Psoas muscle (tissue), 8 donors: ENCODE measurements around the gene TBC1D17. TPM values are rescaled to one million over a fixed set of nuclear protein-coding genes. Genes with fewer than 3 reads are reported as not detected.
A peak's percentile ranks its signal among the peaks of the same experiment; 100 is the strongest.

Experiments
- ATAC-seq, 4 donors: fragments of 200-7000 bp; cut with Tn5 transposase; one replicate each; pipeline ENCODE4 v1.9.1; 2020; ENCODE audit warnings: moderate library complexity in 3 of 4, mild to moderate bottlenecking in 2 of 4
- DNase-seq, 2 donors: peaks; one replicate each; pipeline ENCODE4 v3.0.0-alpha.2; 2020
- H3K27ac ChIP-seq: fragments of 200-600 bp; one replicate; pipeline ENCODE4 v1.8.0; 2022
- H3K27me3 ChIP-seq, 3 donors: fragments of 200-600 bp in 1 of 3; one replicate each; pipeline versions ENCODE4 v1.6.1 to v1.8.0; 2013 to 2022; ENCODE audit warnings: low read length in 2 of 3, mild to moderate bottlenecking in 2 of 3, moderate library complexity in 1 of 3; ENCODE audit not compliant: insufficient read depth in 3 of 3
- H3K36me3 ChIP-seq, 2 donors: fragments of 200-600 bp in 1 of 2; one replicate each; pipeline versions ENCODE4 v1.6.1 to v1.8.0; 2013 to 2022; ENCODE audit warnings: low read depth in 1 of 2, mild to moderate bottlenecking in 1 of 2, moderate library complexity in 1 of 2; ENCODE audit not compliant: insufficient read depth in 1 of 2
- H3K4me1 ChIP-seq: fragments of 200-600 bp; one replicate; pipeline ENCODE4 v1.8.0; 2022
- H3K4me3 ChIP-seq: fragments of 200-600 bp; one replicate; pipeline ENCODE4 v1.8.0; 2022; ENCODE audit warnings: mild to moderate bottlenecking
- H3K9me3 ChIP-seq: fragments of 200-600 bp; one replicate; pipeline ENCODE4 v1.8.0; 2022
- CTCF ChIP-seq: fragments of 200-600 bp; IDR thresholded peaks from one replicate; pipeline ENCODE4 v1.8.0; 2022; ENCODE audit warnings: antibody characterized with exemption
- WGBS, 3 donors: extraction: QIAGEN DNeasy Blood & Tissue Kit; methylation state at CpG; one replicate each; pipeline versions ENCODE4 v1.1.6 to v1.1.7; 2013; 5-methylcytosine and 5-hydroxymethylcytosine counted together
- intact Hi-C, 2 donors: fragments of 100-400 bp; cut with DNase I; formaldehyde crosslinking; loops; one replicate each; pipeline versions ENCODE4 v1.11.0 to v1.14.2; 2022
- polyA plus RNA-seq, 3 donors: library from polyadenylated mRNA; stranded (reverse); fragments of 200-250 nt; gene quantifications; one replicate each; pipeline ENCODE4 v1.2.3, GENCODE V29; 2013
- total RNA-seq, 4 donors: library from RNA; stranded (reverse); fragmentation: NEBNext Ultra II Directional in 2 of 4; extraction: Animal tissue kit (Norgen Biotek cat#: 25700) in 2 of 4; gene quantifications; one replicate each; pipeline versions ENCODE4 v1.2.1 to v1.2.4, GENCODE V29; 2021 to 2023
- donor health status: healthy with polysubstance abuse.
- donor health status: DM: no; HTN: no; CAD: no; lungs with moderate emphysema.
- donor health status: Bipolar disorder and iron deficiency.
- donor health status: healthy.
- donor health status: DM: yes; HTN: yes; CAD: no.
- donor health status: DM: no; HTN: no; CAD: no.
- donor health status: DM: no; HTN: no; CAD: no.
- donor health status: DM: yes; HTN: yes; CAD: no.

TBC1D17 gene
- total and polyA plus RNA-seq, 7 donors, result 36.3 to 107 (median 81.8) TPM

DNA sequence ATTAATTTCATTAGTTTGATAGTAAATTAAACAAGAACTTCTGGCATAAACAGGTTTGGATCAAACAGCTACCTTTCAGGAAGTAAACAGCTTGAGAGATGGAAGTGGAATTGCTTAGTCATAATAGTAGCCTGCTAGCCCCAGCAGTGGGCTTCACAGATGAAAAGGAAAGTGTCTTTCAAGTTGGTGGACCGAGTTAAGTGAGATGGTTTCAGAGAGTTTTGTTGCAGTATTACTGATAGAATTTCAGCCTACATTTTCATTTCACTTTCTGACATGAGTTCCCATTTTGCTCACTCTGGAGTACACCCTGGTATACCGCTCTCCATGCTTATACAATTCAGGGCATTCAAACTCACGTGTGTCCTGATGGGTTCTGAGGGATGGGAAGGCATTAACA lies 28.6 kb upstream of the TBC1D17 start:
- no peak for TF ChIP-seq CTCF
- DNase-seq (no peak), ATAC-seq (no peak)
- H3K9me3 ChIP-seq, result no peaks in the 10 kb centered on the region
- WGBS, 3 donors, result 88 to 95% (median 88%) methylated on average over 3 of the region's 3 CpGs
- no peaks in the 10 kb centered on the region for H3K27me3 ChIP-seq
- intact Hi-C loops, result no loop called here
- H3K27ac ChIP-seq, result peak overlapping the region; percentile 100
- peaks cover 43% of the 10 kb centered on the region for H3K4me1 ChIP-seq
- H3K4me3 ChIP-seq, result no peak overlapping the region
- no peaks in the 10 kb centered on the region for H3K36me3 ChIP-seq

GRCh38 chr19:49849433-49850220 lies 27.9 kb upstream of the TBC1D17 start:
- TF ChIP-seq CTCF, result no peak
- no peaks in the 10 kb centered on the region for H3K27me3 ChIP-seq
- H3K36me3 ChIP-seq, result peaks cover 0 to 5% of the 10 kb centered on the region in 2 donors
- 81 to 90% (median 84%) methylated on average over 15 of the region's 15 CpGs for WGBS, 3 donors
- peak overlapping the region; percentile 100 for H3K27ac ChIP-seq
- H3K4me1 ChIP-seq, result peaks cover 39% of the 10 kb centered on the region
- ATAC-seq (peak in 1 of 4 donors; percentile 5), DNase-seq (no peak)
- no peaks in the 10 kb centered on the region for H3K9me3 ChIP-seq
- intact Hi-C loops, result loop anchor here in 1 of 2 donors (5.0 kb wide), 1 partner anchor 32 kb away; the partner anchor contains the start of gene MED25
- H3K4me3 ChIP-seq, result peak overlapping the region; percentile 96

DNA sequence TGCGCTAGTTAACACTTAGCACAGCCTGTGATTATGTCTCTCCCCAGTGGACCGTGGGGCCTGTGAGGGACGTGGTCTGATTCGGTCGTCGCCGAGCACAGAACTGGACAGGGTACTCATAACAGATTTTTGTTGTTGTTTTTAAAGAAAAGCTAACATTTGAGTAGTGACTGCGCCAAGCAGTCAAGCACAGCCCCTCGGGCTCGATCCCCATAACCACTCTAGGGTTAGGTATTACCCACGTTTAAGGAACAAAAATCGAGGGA lies 27.3 kb upstream of the TBC1D17 start:
- Histone ChIP-seq H3K9me3 (no peaks in the 10 kb centered on the region), H3K36me3 (peaks cover 0 to 10% of the 10 kb centered on the region in 2 donors), H3K4me3 (peak overlapping the region; percentile 96), H3K27ac (peak overlapping the region; percentile 100), H3K27me3 (no peaks in the 10 kb centered on the region), H3K4me1 (peaks cover 34% of the 10 kb centered on the region)
- no peak for TF ChIP-seq CTCF
- WGBS, 3 donors, result 49 to 56% (median 51%) methylated on average over 12 of the region's 12 CpGs
- intact Hi-C loops, result loop anchor here in 1 of 2 donors (5.0 kb wide), 1 partner anchor 33 kb away; the partner anchor contains the start of gene MED25
- DNase-seq (no peak), ATAC-seq (peak; percentile 1 to 14 (median 4))

DNA sequence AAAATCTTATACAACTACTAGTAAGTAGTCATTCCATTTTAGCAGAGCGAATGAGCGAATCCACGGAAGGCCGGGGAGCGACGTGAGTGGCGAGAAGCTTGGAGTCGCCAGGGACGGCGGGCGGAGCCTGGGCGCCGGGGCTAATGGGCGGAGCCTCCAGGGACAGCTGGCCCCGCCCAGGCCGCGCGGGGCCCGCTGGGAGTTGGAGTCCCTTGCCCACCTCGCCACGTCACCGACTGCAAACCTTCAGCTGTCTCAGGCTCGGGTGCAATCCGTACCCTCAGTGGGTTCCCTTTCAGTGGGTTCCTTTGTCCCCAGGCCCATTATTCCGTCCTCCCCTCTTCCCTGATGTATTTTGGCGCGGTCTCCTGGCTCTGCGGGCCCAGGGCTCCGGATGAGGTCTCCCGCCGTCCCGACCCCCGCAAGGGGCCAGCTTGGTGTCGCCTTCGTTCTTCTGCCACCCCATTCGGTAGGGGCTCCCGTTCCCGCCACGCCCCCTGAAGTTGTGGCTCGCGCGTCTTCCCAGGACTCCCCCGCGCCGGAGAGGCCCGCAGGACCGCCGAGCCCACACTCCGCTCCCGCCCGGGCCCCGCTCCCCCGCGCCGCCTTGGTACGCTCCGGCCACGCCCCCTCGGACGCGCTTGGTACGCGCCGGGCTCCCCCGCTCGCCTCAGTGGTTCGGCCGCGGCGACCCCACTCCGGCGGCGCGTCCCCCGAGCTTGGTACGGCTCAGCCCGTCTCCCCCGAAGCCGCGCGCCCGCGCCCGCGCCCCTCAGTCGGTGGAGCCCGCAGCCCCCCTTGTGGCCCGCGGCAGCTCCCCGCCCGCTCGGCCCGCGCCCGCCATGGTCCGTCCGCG lies 26.8 kb upstream of the TBC1D17 start, which contains the start of gene PTOV1:
Gene PTOV1 (plus strand): TSS at position 673 of the 856 bp plus-strand sequence.
- WGBS, 3 donors, result 0 to 2% (median 1%) methylated on average over 55 to 98 of the region's 98 CpGs
- ATAC-seq (peak; percentile 92 to 96 (median 94)), DNase-seq (peak; percentile 91 to 97)
- Histone ChIP-seq H3K27ac (peak within 1 kb of the TSS; percentile 100), H3K4me1 (peaks cover 28% of the 10 kb centered on the region), H3K9me3 (no peaks in the 10 kb centered on the region), H3K36me3 (peaks cover 0 to 16% of the 10 kb centered on the region in 2 donors), H3K27me3 (no peaks in the 10 kb centered on the region), H3K4me3 (peak within 1 kb of the TSS; percentile 96)
- TF ChIP-seq CTCF, result no peak
- intact Hi-C loops, result loop anchor here in 1 of 2 donors (5.0 kb wide), 1 partner anchor 33 kb away; the partner anchor contains the start of gene MED25
